Measurements from ENCODE around the gene KLHL17.
A peak's percentile ranks its signal among the peaks of the same experiment; 100 is the strongest.
"Not testable (repeated sequence)": the region's sequence is repeated elsewhere in the genome, so short reads cannot be mapped to it uniquely, and the experiment has no call there.

The KLHL17 gene

GRCh38 chr1:937521-937920 lies 22.9 kb upstream of the KLHL17 start:
- DNase-seq = no peak

- no peak for DNase-seq
These were observed 22.2 kb upstream of the KLHL17 start for GRCh38 chr1:938088-938683.

GRCh38 chr1:938711-939489 lies 21.5 kb upstream of the KLHL17 start:
- no peak for DNase-seq

DNA sequence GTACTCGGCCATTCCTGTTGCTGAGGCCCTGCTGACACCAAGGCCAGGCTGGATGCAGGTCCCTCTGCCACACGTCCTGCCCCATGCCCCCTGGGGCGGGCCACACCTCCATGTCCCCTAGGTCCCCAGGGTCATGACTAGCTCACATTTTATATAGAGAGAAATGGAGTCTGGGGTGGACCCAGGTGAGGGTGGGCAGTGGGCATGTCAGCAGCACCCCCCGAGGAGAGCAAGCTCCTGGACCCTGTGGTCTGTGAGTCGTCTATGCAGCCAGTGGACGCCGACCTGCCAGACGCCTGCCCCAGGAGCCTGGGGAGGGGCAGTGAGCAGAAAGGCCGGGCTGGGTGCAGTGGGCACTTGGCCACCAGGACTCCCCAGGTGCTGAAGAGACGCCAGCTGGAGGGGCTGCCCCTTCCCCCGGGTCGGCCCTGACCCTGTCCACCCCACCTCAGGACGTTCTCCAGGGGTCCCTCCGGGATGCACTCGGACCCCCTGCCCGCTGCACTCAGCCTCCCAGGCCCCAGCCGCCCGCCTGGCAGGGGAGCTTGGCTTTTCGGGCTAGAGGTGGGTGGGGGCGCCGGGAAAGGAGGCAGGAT lies 20.8 kb upstream of the KLHL17 start:
- DNase-seq = no peak

DNA sequence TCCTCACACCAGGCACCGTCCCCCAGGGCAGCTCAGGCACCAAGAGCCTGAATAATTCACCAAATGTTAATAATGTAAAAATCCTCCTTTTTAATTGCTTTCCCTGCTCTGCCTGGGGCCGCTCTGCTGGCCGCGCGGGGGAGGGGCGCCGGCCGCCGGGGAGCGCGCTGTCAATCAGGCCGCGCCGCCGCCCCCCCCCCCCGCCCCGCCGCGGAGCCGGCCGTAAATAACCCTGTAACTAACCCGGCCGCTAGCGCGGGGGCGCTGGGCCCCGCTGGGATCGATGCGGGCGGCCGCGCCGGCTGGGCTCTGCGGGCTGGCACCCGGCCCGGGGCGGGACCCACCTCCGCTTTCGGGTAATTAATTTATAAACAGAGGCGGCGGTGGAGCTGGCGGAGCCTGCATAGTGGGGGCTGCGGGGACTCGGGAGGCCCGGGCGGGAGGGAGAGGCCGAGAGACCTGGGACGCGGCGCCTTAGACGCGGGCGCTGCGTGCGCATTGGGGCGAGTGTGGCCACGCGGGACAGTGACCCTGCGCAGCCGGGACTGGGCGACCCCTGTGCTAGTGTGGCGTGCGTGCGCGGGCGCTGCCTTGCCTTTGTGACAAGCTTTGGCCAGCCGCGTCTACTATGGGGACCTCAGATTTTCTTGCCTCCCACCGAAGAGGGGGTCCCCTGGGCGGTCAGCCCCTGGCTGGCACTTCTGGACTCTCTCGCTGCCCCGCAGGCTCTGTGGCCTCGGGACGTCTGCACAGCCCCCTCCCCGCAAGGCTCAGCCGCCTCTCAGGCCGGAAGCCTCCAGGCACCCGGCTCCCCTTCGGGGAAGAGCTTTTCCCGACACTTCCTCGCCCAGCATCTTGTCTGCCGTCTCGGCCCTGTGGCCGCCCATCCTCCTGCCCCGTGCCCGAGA lies 20.0 kb upstream of the KLHL17 start:
- peak in 1 of 2 donors; percentile 27 for DNase-seq

GRCh38 chr1:941015-941587 lies 19.3 kb upstream of the KLHL17 start:
- no peak for DNase-seq

DNA sequence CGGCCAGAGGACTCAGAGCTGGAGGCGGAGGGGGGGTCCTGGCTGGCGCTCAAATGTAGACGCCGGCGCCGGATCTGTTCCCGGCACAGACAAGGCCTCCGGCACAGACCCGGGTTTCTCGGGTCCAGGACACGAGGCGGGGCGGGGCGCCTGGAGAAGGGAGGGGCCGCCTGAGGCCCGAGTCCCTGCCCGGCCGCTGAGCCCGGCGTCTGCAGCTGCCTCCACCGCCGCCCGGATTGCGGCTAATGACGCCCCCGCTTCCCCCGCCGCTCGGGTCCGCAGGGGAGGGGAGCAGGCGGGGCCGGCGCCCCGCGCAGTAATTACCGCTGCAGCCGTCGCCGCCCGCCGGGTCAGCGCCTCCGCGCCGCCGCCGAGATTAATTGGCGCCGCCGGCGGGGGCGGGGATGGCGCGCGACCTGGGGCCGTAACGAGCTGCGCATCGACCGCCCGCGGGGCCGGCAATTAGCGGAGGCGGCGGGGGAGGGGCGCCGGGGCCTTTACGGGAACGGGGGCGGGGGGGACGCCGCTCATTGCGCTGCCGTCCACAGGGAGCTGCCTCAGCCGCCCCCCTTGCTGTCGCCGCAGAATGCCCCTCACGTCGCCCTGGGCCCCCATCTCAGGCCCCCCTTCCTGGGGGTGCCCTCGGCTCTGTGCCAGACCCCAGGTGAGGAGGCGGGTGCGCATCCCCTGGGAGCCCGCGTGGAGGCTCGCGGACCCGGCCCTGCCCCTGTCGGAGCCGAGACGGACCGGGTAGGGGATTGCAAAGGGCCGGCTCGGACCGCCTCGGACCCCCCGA lies 18.6 kb upstream of the KLHL17 start:
- DNase-seq = no peak

DNA sequence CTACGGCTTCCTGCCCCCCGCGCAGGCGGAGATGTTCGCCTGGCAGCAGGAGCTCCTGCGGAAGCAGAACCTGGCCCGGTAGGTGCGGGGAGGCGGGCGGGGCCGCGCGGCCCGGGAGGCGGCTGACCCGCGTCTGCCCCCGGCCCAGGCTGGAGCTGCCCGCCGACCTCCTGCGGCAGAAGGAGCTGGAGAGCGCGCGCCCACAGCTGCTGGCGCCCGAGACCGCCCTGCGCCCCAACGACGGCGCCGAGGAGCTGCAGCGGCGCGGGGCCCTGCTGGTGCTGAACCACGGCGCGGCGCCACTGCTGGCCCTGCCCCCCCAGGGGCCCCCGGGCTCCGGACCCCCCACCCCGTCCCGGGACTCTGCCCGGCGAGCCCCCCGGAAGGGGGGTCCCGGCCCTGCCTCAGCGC lies 18.0 kb upstream of the KLHL17 start:
- DNase-seq = no peak

GRCh38 chr1:942864-943533 lies 17.4 kb upstream of the KLHL17 start:
- no peak for DNase-seq

GRCh38 chr1:943545-944340 lies 16.6 kb upstream of the KLHL17 start:
- no peak for DNase-seq

- DNase-seq = no peak
These were observed 15.8 kb upstream of the KLHL17 start for GRCh38 chr1:944341-945325.

GRCh38 chr1:945688-946556 lies 14.5 kb upstream of the KLHL17 start:
- DNase-seq = no peak

DNA sequence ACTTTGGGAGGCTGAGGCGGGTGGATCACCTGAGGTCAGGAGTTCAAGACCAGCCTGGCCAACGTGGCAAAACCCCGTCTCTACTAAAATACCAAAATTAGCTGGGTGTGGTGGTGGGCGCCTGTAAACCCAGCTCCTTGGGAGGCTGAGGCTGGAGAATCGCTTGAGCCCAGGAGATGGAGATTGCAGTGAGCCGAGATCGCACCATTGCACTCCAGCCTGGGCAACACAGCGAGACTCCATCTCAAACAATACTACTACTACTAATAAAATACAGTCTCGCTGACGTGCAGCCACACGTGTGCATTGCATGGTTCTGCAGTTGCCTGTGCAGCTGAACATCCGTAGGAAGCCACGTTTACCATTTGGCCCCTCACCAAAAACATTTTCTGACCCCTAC lies 13.6 kb upstream of the KLHL17 start:
- DNase-seq = not testable (repeated sequence)

DNA sequence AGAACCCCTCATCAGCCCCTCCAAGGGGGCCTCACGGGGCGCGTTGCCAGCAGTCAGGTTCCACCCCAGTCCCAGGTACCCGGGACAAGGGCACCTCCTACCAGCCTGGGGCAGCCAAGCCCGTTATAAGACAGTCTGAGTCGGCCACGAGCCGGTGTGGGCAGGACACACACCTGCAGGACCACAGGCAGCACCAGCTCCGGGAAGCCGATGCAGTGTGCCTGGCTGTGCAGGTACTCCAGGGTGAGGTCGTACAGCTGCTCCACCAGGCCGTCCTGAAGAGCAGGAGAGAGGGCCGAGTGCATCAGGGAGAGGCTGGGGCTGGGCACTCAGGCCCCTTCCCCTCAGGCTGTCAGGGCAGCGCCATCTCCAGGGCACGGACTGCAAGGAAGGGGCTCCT lies 12.4 kb upstream of the KLHL17 start:
- DNase-seq = no peak

DNA sequence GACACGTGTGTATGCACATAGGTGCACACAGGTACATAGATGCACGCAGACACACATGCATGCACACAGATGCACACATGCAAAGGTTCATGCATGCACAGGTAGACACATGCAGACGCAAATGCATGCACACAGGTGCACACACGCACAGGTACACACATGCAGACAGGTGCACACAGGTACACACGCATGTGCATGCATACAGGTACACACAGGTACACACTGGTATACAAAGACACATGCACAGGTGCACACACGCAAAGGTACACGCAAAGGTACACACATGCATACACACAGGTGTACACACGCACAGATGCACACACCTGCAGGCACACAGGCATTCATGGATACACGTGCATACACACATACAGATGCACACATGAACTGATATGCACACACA lies 10.1 kb upstream of the KLHL17 start:
- no peak for DNase-seq

GRCh38 chr1:950881-951280 lies 9.5 kb upstream of the KLHL17 start:
- no peak for DNase-seq

- no peak for DNase-seq
These were observed 9.0 kb upstream of the KLHL17 start for GRCh38 chr1:951364-951763.

GRCh38 chr1:952201-952600 lies 8.2 kb upstream of the KLHL17 start:
- DNase-seq = no peak
